ENCODE data around the gene ZYX. TPM values are rescaled to one million over a fixed set of nuclear protein-coding genes. Genes with fewer than 3 reads are reported as not detected.

Gene ZYX
- total and polyA plus RNA-seq, 9 of the 15 experiments (the other 6 are each of a cell fraction or from before 2014, with no cell fraction given) = 1.8 to 130 (median 15.7) TPM

GRCh38 chr7:143369678-143370651 is 11.2 kb upstream of the ZYX start (continued):
- no peak for TF ChIP-seq SIN3A (IDR thresholded peaks at IDR 0.05; ENCODE audit: borderline replicate concordance in 2 of 2, control insufficient read depth in 1 of 2, low read depth in 2 of 2, low read length in 2 of 2)
- TF ChIP-seq, protein P1, sequence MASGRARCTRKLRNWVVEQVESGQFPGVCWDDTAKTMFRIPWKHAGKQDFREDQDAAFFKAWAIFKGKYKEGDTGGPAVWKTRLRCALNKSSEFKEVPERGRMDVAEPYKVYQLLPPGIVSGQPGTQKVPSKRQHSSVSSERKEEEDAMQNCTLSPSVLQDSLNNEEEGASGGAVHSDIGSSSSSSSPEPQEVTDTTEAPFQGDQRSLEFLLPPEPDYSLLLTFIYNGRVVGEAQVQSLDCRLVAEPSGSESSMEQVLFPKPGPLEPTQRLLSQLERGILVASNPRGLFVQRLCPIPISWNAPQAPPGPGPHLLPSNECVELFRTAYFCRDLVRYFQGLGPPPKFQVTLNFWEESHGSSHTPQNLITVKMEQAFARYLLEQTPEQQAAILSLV (tag; IDR thresholded peaks at IDR 0.05) = peak; percentile 75
- TF ChIP-seq, protein P2, sequence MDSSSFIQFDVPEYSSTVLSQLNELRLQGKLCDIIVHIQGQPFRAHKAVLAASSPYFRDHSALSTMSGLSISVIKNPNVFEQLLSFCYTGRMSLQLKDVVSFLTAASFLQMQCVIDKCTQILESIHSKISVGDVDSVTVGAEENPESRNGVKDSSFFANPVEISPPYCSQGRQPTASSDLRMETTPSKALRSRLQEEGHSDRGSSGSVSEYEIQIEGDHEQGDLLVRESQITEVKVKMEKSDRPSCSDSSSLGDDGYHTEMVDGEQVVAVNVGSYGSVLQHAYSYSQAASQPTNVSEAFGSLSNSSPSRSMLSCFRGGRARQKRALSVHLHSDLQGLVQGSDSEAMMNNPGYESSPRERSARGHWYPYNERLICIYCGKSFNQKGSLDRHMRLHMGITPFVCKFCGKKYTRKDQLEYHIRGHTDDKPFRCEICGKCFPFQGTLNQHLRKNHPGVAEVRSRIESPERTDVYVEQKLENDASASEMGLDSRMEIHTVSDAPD (CRISPR knock-in tag; IDR thresholded peaks at IDR 0.05) = no peak
- no peak for TF ChIP-seq SETDB1 (IDR thresholded peaks at IDR 0.05; ENCODE audit: low read length)
- TF ChIP-seq RFX7 (CRISPR knock-in tag; IDR thresholded peaks at IDR 0.05) = peak; percentile 94
- TF ChIP-seq NBN (IDR thresholded peaks at IDR 0.05; ENCODE audit: low read depth) = no peak
- no peak for TF ChIP-seq POLR2A (conservative IDR thresholded peaks at IDR 0.05)
- TF ChIP-seq MAFG (tag; conservative IDR thresholded peaks at IDR 0.05) = peak; percentile 51
- TF ChIP-seq ZNF583 (CRISPR knock-in tag; IDR thresholded peaks at IDR 0.05) = peak; percentile 100
- TF ChIP-seq, protein P3, sequence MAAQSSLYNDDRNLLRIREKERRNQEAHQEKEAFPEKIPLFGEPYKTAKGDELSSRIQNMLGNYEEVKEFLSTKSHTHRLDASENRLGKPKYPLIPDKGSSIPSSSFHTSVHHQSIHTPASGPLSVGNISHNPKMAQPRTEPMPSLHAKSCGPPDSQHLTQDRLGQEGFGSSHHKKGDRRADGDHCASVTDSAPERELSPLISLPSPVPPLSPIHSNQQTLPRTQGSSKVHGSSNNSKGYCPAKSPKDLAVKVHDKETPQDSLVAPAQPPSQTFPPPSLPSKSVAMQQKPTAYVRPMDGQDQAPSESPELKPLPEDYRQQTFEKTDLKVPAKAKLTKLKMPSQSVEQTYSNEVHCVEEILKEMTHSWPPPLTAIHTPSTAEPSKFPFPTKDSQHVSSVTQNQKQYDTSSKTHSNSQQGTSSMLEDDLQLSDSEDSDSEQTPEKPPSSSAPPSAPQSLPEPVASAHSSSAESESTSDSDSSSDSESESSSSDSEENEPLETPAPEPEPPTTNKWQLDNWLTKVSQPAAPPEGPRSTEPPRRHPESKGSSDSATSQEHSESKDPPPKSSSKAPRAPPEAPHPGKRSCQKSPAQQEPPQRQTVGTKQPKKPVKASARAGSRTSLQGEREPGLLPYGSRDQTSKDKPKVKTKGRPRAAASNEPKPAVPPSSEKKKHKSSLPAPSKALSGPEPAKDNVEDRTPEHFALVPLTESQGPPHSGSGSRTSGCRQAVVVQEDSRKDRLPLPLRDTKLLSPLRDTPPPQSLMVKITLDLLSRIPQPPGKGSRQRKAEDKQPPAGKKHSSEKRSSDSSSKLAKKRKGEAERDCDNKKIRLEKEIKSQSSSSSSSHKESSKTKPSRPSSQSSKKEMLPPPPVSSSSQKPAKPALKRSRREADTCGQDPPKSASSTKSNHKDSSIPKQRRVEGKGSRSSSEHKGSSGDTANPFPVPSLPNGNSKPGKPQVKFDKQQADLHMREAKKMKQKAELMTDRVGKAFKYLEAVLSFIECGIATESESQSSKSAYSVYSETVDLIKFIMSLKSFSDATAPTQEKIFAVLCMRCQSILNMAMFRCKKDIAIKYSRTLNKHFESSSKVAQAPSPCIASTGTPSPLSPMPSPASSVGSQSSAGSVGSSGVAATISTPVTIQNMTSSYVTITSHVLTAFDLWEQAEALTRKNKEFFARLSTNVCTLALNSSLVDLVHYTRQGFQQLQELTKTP (IDR thresholded peaks at IDR 0.05; ENCODE audit: low read depth in 1 of 2, partially characterized antibody in 2 of 2) = no peak
- TF ChIP-seq GATA2 (CRISPR knock-in tag; IDR thresholded peaks at IDR 0.05) = no peak
- TF ChIP-seq HMG20A (CRISPR knock-in tag; conservative IDR thresholded peaks at IDR 0.05) = peak; percentile 86; the same call in 1 of the 2 replicates
- no peak for TF ChIP-seq ETS1 (conservative IDR thresholded peaks at IDR 0.05; ENCODE audit: control insufficient read depth, low read depth, low read length)
- no peak for TF ChIP-seq ZNF316 (IDR thresholded peaks at IDR 0.05)
- TF ChIP-seq PRMT5 (CRISPR knock-in tag; IDR thresholded peaks at IDR 0.05) = no peak
- no peak for TF ChIP-seq ZNF184 (CRISPR knock-in tag; IDR thresholded peaks at IDR 0.05)
- TF ChIP-seq, protein P4, sequence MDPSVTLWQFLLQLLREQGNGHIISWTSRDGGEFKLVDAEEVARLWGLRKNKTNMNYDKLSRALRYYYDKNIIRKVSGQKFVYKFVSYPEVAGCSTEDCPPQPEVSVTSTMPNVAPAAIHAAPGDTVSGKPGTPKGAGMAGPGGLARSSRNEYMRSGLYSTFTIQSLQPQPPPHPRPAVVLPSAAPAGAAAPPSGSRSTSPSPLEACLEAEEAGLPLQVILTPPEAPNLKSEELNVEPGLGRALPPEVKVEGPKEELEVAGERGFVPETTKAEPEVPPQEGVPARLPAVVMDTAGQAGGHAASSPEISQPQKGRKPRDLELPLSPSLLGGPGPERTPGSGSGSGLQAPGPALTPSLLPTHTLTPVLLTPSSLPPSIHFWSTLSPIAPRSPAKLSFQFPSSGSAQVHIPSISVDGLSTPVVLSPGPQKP (CRISPR knock-in tag; IDR thresholded peaks at IDR 0.05) = no peak
- TF ChIP-seq EHMT2 (IDR thresholded peaks at IDR 0.05) = no peak
- TF ChIP-seq MXI1 (IDR thresholded peaks at IDR 0.05; ENCODE audit: low read depth, low read length) = no peak
- TF ChIP-seq LCOR (CRISPR knock-in tag; IDR thresholded peaks at IDR 0.05) = no peak

Measured in K562 (cell line).